Mucosa of stomach (tissue), 1 donor: ENCODE measurements around the gene RERE.
"Not testable (repeated sequence)": the region's sequence is repeated elsewhere in the genome, so short reads cannot be mapped to it uniquely, and the experiment has no call there.

Source experiments
- H3K27me3 ChIP-seq: one replicate; pipeline ENCODE4 v1.7.0; 2013; ENCODE audit warnings: mild to moderate bottlenecking, low read length; ENCODE audit not compliant: control insufficient read depth, insufficient read depth
- H3K36me3 ChIP-seq: one replicate; pipeline ENCODE4 v1.7.0; 2013; ENCODE audit warnings: low read length; ENCODE audit not compliant: control insufficient read depth, insufficient read depth
- H3K4me1 ChIP-seq: one replicate; pipeline ENCODE4 v1.7.0; 2013; ENCODE audit warnings: mild to moderate bottlenecking, low read length; ENCODE audit not compliant: control insufficient read depth, insufficient read depth
- H3K4me3 ChIP-seq: one replicate; pipeline ENCODE4 v1.7.0; 2013; ENCODE audit warnings: low read length
- H3K9ac ChIP-seq: one replicate; pipeline ENCODE4 v1.7.0; 2013; ENCODE audit warnings: mild to moderate bottlenecking, low read length, moderate library complexity
- H3K9me3 ChIP-seq: one replicate; pipeline ENCODE4 v1.7.0; 2013; ENCODE audit warnings: mild to moderate bottlenecking, low read length, moderate library complexity; ENCODE audit not compliant: control insufficient read depth
- donor health status: Pancreatic carcinoma.

RERE gene

GRCh38 chr1:8789314-8790214 lies 27.9 kb downstream of the RERE start:
- Histone ChIP-seq H3K4me3 (no peak overlapping the region), H3K27me3 (no peaks in the 10 kb centered on the region), H3K4me1 (no peaks in the 10 kb centered on the region), H3K9me3 (no peaks in the 10 kb centered on the region), H3K36me3 (no peaks in the 10 kb centered on the region), H3K9ac (no peak overlapping the region)

- no peak overlapping the region for H3K4me3 ChIP-seq
- no peak overlapping the region for H3K9ac ChIP-seq
- no peaks in the 10 kb centered on the region for H3K36me3 ChIP-seq
- H3K9me3 ChIP-seq = no peaks in the 10 kb centered on the region
- H3K27me3 ChIP-seq = no peaks in the 10 kb centered on the region
- H3K4me1 ChIP-seq = no peaks in the 10 kb centered on the region
These were observed 30.2 kb downstream of the RERE start for GRCh38 chr1:8787218-8787617.

- not testable (repeated sequence) for H3K9me3 ChIP-seq, H3K9ac ChIP-seq, H3K36me3 ChIP-seq, H3K4me1 ChIP-seq, H3K27me3 ChIP-seq, H3K4me3 ChIP-seq
These were observed 31.2 kb downstream of the RERE start for GRCh38 chr1:8786204-8786603.

GRCh38 chr1:8782955-8783354 lies 34.5 kb downstream of the RERE start:
- H3K36me3 ChIP-seq = no peaks in the 10 kb centered on the region
- no peaks in the 10 kb centered on the region for H3K4me1 ChIP-seq
- no peaks in the 10 kb centered on the region for H3K27me3 ChIP-seq
- H3K9ac ChIP-seq = no peak overlapping the region
- H3K4me3 ChIP-seq = no peak overlapping the region
- no peaks in the 10 kb centered on the region for H3K9me3 ChIP-seq

GRCh38 chr1:8782001-8782620 lies 35.3 kb downstream of the RERE start:
- Histone ChIP-seq H3K9me3 (no peaks in the 10 kb centered on the region), H3K27me3 (no peaks in the 10 kb centered on the region), H3K36me3 (no peaks in the 10 kb centered on the region), H3K4me1 (no peaks in the 10 kb centered on the region), H3K9ac (no peak overlapping the region), H3K4me3 (no peak overlapping the region)

GRCh38 chr1:8780405-8780804 lies 37.0 kb downstream of the RERE start:
- Histone ChIP-seq H3K9ac (no peak overlapping the region), H3K9me3 (no peaks in the 10 kb centered on the region), H3K27me3 (no peaks in the 10 kb centered on the region), H3K4me3 (no peak overlapping the region), H3K36me3 (no peaks in the 10 kb centered on the region), H3K4me1 (no peaks in the 10 kb centered on the region)

GRCh38 chr1:8777867-8778266 lies 39.6 kb downstream of the RERE start:
- H3K4me1 ChIP-seq = no peaks in the 10 kb centered on the region
- no peaks in the 10 kb centered on the region for H3K27me3 ChIP-seq
- no peaks in the 10 kb centered on the region for H3K36me3 ChIP-seq
- H3K9ac ChIP-seq = no peak overlapping the region
- H3K4me3 ChIP-seq = no peak overlapping the region
- H3K9me3 ChIP-seq = no peaks in the 10 kb centered on the region

- H3K9ac ChIP-seq = no peak overlapping the region
- H3K9me3 ChIP-seq = no peaks in the 10 kb centered on the region
- no peaks in the 10 kb centered on the region for H3K36me3 ChIP-seq
- H3K4me1 ChIP-seq = no peaks in the 10 kb centered on the region
- H3K4me3 ChIP-seq = no peak overlapping the region
- no peaks in the 10 kb centered on the region for H3K27me3 ChIP-seq
These were observed 41.3 kb downstream of the RERE start for GRCh38 chr1:8776104-8776503.

GRCh38 chr1:8767006-8767405 lies 50.4 kb downstream of the RERE start:
- H3K4me3 ChIP-seq = no peak overlapping the region
- no peak overlapping the region for H3K9ac ChIP-seq
- peaks cover 12% of the 10 kb centered on the region for H3K4me1 ChIP-seq
- H3K36me3 ChIP-seq = no peaks in the 10 kb centered on the region
- no peaks in the 10 kb centered on the region for H3K9me3 ChIP-seq
- H3K27me3 ChIP-seq = no peaks in the 10 kb centered on the region

GRCh38 chr1:8765198-8765597 lies 52.2 kb downstream of the RERE start:
- no peaks in the 10 kb centered on the region for H3K36me3 ChIP-seq
- H3K9ac ChIP-seq = no peak overlapping the region
- H3K9me3 ChIP-seq = no peaks in the 10 kb centered on the region
- H3K4me1 ChIP-seq = peaks cover 12% of the 10 kb centered on the region
- no peak overlapping the region for H3K4me3 ChIP-seq
- H3K27me3 ChIP-seq = no peaks in the 10 kb centered on the region

GRCh38 chr1:8764293-8764937 lies 53.0 kb downstream of the RERE start:
- Histone ChIP-seq H3K4me3 (no peak overlapping the region), H3K9me3 (no peaks in the 10 kb centered on the region), H3K27me3 (no peaks in the 10 kb centered on the region), H3K4me1 (peaks cover 12% of the 10 kb centered on the region), H3K9ac (no peak overlapping the region), H3K36me3 (no peaks in the 10 kb centered on the region)

GRCh38 chr1:8763888-8764287 lies 53.6 kb downstream of the RERE start:
- Histone ChIP-seq H3K4me1 (peaks cover 12% of the 10 kb centered on the region), H3K9me3 (no peaks in the 10 kb centered on the region)

More at GRCh38 chr1:8763888-8764287, 53.6 kb downstream of the RERE start:
- H3K27me3 ChIP-seq = no peaks in the 10 kb centered on the region
- H3K9ac ChIP-seq = no peak overlapping the region
- no peaks in the 10 kb centered on the region for H3K36me3 ChIP-seq
- H3K4me3 ChIP-seq = no peak overlapping the region
